ENCODE results near the gene OR52E6.

The OR52E6 gene

DNA sequence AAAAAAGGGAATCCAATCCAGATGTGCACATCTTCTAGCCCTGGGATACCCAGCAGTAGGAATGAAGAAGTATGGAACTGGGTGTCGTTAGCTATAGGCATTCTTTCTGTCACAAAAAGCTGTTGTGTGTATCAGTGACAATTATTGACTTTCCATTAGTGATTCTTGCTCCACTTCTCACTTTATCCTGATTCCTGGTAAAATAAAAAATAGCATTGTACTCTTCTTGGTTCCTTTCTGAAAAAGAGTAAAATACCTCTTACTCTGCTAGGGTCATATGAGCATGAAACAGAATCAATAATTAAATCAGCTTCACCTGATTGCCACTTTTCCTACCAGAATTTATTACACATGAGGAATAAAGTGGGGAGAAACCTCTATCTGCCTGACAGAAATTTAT, at the start of gene OR52E6:
TSS of gene OR52E6 (minus strand) at position 101 of the 400 bp plus-strand sequence. CDS start at position 101, 0 bp downstream.
- in situ Hi-C loops (cut with MboI; ENCODE audit: low sequenced_read_pairs), result no loop called here

DNA sequence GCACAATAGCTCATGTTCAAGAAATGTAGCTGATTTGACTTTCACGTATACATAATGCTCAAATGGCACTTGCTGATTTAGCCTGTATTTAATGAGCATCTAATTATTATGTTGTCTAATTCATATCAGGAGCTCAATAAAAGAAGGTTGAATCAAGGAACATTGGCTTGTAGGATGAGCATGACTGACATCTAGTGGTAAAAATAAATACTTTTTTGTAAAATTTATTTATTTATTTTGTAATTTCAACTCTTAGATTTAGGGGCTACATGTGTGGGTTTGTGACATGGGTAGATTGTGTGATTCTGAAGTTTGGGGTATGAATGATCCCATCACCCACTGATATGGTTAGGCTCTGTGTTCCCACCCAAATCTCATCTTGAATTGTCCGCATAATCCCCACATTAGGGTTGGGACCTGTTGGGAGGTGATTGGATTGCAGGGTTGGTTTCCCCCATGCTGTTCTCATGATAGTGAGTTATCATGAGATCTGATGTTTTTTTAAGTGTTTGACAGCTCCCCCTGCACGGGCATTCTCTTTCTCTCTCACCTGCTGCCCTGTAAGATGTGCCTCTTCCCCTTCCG, 49.6 kb upstream of the OR52E6 start:
- in situ Hi-C loops (cut with MboI; ENCODE audit: low sequenced_read_pairs), result no loop called here

DNA sequence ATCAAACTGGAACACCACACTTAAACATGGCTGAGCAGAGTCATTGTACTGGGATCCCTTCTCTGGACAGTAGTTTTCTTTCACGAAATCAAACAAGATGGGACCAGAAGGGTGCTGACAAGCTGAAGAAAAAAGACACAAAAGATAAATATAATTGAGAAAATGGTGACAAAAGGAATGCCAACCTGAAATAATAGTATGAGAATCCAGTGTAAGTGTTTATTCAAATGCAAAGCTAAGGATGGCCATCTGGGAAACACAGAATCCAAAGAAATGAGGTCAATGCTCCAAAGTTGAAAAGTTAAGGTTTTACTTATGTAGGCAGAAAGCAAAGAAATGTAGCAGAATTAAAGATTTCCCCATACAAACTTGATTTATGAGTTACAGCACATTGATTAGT, 46.0 kb upstream of the OR52E6 start:
- in situ Hi-C loops (cut with MboI; ENCODE audit: low sequenced_read_pairs), result no loop called here

DNA sequence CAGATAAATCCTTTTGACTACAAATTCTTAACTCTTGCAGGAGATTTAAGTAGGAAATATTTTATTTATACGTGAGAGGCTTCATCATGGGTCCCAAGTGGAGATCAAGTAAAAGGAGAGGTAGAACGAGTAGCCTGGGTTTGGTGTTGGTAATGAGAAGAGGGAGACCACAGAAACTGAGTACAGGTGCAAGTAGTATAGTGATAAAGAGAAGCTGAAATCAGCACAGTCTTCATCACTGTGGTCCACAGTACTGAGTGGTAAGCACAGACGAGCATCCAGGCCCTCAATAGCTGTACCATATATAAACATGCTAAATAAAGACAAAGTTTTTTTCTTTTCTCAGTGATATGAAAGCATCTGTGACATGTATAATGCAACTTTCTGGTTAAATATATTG, 45.5 kb upstream of the OR52E6 start:
- in situ Hi-C loops (cut with MboI; ENCODE audit: low sequenced_read_pairs), result no loop called here

DNA sequence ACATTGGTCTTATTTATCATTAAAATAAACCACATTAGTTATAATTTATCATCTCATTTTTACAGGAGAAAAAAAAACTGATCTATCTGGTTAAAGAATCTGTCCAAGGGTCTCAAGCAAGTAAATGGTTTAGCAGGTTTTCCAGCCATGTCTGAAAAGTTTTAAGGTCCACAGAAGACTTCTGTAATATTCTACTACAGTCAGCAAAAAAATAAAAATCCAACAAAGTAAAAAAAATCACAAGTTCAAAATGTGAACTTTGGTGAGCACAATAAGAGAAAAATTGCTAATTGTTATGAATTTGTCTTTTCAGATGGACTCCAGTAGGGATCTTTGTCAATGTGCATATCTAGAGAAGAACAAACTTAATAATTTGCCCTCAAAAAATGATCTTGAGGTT, 40.1 kb upstream of the OR52E6 start:
- in situ Hi-C loops (cut with MboI; ENCODE audit: low sequenced_read_pairs), result no loop called here

DNA sequence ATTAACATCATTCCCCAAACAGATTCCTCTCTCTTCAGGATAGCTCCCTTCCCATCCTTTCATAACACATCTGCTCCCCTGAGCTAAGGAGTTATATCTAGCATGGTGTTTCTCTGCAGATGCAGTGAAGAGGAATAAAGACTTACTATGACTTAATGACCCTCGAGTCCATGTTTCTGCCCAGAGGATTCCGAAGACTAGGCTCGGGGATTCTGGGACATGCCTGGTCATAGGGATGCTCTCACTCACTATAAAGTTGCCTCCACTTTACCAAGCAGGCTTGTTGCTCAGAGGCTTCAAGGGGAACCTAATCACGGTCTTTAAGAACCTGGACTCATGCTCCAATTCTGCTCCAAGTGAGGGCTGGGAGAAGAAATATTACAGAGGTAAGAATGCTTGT, 38.6 kb upstream of the OR52E6 start, which contains the start of gene OR52E4:
TSS of gene OR52E4 (plus strand) at position 301 of the 400 bp plus-strand sequence. CDS start 3,664 bp downstream, outside the sequence.
- in situ Hi-C loops (cut with MboI; ENCODE audit: low sequenced_read_pairs), result no loop called here

DNA sequence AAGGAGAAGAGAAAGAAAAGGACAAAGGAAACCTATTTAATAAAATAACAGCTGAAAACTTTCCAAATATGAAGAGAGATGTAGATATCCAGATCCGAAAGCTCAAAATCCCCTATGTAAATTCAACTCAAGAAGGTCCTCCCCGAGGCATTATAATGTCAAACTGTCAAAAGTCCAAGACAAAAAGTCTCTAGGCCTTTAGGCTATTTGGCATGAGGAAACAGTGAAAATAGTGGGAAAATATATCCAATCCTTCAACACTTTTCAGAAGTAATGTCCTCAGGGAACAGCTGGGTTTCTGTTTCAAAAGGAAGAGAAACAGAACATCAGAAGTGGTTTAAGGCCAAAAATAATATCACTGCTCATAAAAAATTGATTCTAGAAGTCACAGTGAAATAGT, 36.9 kb upstream of the OR52E6 start:
- in situ Hi-C loops (cut with MboI; ENCODE audit: low sequenced_read_pairs), result no loop called here

DNA sequence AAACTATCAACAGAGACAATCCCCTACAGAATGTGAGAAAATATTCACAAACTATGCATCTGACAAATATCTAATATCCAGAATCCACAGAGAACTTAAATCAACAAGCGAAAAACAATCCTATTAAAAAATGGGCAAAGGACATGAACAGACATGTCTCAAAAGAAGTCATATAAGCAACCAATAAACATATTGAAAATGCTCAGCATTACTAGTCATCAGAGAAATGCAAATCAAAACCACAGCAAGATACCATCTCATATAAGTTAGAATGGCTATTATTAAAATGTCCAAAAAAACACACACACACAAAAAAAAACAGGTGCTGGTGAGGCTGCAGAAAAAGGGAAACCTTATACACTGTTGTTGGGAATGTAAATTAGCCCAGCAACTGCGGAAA, 24.1 kb upstream of the OR52E6 start:
- in situ Hi-C loops (cut with MboI; ENCODE audit: low sequenced_read_pairs), result no loop called here

DNA sequence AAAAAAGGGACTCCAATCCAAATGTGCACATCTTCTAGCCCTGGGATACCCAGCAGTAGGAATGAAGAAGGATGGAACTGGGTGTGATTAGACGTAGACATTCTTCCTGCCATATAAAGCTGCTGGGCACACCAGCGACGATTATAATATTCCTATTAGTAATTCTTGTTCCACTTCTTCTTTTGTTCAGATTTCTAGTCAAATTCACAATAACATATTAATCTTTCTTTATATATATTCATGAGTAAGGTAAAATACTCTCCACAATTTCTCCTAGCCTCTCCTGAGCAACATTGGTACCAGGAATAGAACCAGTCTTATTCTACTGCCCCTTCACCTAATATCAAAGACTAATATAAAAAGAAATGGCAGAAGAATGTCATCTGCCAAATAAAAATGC, 15.9 kb upstream of the OR52E6 start, which contains the start of gene OR52E8:
TSS of gene OR52E8 (minus strand) at position 101 of the 400 bp plus-strand sequence. CDS start at position 101, 0 bp downstream.
- in situ Hi-C loops (cut with MboI; ENCODE audit: low sequenced_read_pairs), result no loop called here

DNA sequence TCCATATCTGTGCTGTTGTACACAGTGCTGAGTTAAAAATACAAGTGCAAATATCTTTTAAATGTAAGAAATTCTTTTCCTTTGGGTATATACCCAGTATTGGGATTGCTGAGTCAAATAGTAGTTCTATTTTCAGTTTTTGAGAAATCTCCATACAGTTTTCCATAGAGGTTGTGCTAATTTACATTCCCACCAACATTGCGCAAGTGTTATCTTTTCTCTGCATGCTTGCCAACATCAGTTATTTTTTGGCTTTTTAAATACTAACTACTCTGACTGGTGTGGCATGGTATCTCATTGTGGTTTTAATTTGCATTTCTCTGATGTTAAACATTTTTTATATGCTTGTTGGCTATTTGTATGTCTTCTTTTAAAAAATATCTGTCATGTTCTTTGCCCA, 9.3 kb upstream of the OR52E6 start:
- in situ Hi-C loops (cut with MboI; ENCODE audit: low sequenced_read_pairs), result no loop called here

DNA sequence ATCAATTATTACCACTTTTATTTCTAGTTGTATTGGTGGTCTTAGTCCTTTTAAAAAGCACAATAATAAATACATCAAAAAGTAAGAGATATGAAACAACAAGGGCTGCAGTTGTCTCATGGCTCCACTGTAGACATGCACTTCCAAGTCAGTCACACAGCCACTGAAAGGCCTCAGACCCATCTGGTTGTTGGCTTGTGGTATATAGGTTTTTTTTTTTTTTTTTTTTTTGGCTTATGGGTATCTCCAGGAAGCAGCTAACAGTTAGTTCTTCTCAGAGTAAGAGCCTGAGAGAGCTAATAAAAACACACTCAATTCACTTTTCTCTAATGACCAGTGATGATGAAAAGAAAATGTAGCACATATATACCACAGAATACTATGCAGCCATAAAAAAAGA, 6.0 kb upstream of the OR52E6 start:
- in situ Hi-C loops (cut with MboI; ENCODE audit: low sequenced_read_pairs), result no loop called here

DNA sequence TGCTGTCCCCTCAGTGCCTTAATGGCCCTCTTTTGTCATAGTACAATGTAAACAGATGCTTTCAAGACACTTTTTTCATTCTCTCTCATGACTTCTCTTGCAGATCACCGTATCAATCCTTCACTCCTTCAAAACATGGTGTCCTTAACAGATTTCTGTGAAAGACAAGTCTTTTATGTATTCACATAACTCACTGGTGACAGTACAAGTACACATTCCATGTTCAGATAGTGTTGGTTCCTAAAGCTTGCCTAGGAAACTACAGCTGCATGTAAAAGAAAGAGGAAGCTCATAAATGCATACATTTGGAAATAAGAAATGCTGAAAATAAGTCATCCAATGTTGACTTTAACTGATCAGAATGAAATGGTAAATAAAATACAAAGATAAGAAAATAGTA, 5.0 kb upstream of the OR52E6 start:
- in situ Hi-C loops (cut with MboI; ENCODE audit: low sequenced_read_pairs), result no loop called here

DNA sequence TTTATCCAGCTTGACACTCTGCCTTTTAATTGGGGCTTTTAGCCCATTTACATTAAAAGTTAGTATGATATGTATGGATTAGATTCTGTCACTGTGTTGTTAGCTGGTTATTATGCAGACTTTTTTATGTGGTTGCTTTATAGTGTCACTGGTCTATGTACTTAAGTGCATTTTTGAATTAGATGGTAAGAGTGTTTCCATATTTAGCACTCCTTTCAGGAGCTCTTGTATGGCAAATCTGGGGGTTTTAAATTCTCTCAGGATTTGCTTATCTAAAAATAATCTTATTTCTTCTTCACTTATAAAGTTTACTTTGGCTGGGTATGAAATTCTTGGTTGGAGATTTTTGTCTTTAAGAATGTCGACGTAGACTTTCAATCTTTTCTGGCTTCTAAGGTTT, 4.0 kb downstream of the OR52E6 start:
- in situ Hi-C loops (cut with MboI; ENCODE audit: low sequenced_read_pairs), result no loop called here

DNA sequence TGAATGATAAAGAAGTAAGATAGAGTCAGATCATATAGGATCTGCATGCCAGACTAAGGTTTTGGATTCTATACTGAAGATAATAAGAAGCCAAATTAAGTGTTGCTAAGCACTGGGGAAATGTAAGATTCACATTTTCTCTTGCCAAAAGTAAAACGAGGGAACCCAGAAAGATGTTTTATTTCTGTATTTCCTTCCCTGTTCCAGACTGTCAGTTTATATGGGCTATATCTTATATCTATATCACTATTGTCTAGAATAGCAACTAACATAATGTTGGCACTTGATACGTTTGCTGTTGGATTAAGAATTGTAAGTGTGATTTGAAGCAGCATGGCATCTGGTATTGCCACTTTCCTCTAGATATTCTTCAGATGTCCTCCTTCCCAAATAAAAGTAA, 8.3 kb downstream of the OR52E6 start:
- in situ Hi-C loops (cut with MboI; ENCODE audit: low sequenced_read_pairs), result no loop called here

DNA sequence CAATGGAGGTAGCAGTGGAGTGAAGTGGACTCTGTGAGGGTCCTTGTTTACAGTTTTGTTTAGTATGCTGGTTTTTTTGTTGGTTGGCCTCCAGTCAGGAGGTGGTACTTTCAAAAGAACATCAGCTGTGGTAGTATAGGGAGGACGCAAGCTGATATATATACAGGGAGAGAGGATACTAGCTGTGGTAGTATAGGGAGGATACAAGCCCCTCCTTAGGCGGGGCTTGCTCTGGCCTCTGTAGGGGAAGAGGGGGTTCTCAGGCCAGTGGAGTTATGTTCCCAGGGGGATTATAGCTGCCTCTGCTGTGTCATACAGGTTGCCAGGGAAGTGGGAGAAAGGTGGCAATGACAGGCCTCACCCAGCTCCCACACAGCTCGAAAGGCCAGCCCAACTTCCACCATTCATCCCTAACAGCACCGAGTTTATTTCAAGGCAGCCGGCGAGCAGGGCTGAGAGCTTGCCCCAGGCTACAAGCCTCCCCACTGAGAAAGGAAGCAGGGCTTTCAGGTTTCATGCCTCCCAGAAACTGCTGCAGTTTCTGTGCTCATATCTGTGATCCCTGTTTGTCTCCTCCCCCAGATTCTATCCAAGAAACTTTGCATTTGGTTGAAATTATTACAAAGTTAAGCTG, 10.4 kb downstream of the OR52E6 start:
- in situ Hi-C loops (cut with MboI; ENCODE audit: low sequenced_read_pairs), result no loop called here

DNA sequence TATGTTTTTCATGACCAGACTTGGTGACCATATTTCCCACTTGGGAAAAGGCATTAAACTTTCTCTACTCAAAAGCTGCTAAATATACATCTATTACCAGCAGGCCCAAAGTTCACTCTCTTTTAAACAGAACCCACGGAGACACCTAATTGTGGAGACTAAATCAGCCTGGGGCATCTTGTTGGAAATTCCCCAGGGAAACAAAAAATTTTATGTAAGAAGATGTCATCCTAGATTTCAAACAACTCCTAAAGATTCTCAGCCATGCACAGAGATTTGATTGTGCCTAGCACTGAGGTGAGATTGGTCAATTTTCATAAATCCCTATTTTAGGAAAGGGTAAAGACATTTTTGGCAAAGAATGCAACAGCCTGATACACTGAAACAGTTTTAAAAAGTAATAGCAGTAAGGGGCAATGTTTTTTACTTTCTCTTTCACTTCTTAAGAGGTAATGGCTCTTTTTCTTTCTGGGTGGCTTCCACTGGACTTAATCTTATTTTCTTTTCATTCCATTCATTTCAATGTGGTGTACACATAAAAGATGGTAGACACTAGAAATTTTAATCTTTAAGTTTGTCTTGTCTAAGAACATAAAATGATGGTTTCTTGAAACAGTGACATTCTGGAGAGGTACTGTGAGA, 23.3 kb downstream of the OR52E6 start:
- in situ Hi-C loops (cut with MboI; ENCODE audit: low sequenced_read_pairs), result no loop called here

DNA sequence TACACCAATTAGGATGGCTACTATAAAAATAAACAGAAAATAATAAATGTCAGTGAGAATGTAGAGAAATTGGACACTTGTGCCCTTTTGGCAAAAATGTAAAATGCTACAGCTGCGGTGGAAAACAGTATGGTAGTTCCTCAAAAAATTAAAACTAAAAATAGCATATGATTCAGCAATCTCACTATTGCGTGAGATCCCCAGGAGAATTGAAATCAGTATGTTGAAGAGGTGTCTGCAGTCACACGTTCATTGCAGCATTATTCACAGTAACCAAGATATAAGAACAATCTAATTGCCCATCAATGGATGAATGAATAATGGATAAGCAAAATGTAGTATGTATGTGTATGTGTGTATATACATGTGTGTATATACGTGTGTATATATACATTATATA, 26.2 kb downstream of the OR52E6 start:
- in situ Hi-C loops (cut with MboI; ENCODE audit: low sequenced_read_pairs), result no loop called here

DNA sequence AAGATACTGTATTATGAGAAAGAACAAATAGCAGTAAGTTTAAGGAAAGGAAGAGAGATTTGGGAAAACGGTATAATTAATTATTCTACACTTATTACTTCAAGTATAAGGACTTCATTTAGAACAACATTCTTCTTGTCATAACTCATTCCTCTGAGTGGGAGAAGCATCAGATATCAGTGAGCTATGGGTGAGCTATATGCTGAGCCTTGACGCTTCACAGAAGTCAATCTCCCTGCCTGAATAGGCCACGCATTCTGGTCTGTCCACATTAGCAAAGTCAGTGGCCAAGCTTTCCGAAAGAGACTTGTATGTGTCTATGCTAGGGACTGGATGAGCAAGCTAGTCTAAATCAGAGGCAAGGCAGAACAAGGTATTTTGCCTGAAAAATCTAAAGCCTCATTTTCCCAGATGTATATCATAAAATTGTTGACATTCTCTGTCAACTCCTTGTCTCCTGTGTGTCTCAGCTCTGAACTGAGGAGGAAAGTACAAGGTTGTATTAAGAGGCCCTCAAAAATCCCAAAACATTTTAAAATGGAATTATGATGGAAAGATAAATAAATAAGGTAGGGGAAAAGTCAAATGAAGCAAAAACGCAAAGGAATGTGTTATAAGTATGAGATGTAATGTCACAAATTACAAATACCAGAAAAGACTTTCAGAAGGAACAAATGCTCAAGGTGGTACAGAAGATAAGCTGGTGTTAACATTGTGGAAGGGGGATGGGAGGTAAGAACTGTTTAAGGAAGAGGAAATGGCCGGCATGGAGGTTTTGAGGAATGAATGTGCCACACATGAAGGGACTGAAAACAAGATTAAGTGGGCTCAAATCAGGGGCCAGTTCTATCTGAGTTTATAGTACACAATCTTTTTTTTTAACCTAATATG, 31.5 kb downstream of the OR52E6 start:
- in situ Hi-C loops (cut with MboI; ENCODE audit: low sequenced_read_pairs), result no loop called here

DNA sequence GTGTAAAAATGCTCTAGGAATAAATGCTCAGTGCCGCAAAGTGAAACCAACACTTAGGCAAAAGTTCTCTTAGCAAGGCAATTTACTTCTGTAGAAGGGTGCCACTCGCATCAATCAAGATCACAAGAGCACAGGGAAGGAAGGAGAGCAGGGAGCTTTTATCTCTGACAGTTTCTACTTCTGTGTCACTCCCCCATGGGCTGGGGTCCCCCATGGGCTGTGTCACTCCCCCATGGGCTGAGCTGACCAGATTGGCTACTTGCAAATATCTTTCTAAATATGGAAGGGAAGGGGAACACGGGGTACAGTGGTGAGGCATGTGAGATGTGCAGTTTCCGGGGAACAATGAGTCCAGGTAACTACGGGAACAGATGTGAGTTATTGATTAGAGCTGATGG, 32.6 kb downstream of the OR52E6 start:
- in situ Hi-C loops (cut with MboI; ENCODE audit: low sequenced_read_pairs), result no loop called here

DNA sequence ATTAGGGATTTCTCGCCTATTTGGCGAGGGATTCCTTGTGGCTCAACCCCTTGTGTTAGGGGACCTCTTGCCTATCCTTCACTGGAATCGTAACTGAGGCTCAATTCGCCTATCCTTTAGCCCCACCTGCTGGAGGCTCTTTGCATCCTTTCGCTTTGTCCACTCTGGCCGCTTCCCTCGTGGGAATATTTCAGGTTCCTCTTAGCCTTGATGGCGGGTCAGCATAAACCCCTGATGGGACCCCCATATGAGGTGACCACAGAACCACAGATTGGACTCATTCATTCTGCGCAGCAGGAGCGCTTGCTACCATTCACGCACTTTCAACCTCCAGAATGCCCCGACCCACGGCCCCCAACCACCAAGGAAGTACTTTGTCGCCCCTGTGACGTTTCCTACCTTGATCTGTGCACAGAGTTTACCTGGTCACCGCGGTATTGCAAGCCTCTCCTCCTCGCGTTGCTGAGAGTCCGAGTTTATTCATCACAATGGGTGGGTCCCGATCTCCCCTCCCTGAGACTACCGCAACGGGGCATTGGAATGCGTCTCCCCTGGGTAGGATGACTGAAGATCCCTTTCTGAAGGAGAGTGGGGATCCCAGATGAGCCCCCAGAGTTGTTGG, 33.1 kb downstream of the OR52E6 start, which contains the start of gene OR52N2:
TSS of gene OR52N2 (plus strand) at position 425 of the 622 bp plus-strand sequence. CDS start 11,412 bp downstream, outside the sequence.
- in situ Hi-C loops (cut with MboI; ENCODE audit: low sequenced_read_pairs), result no loop called here

DNA sequence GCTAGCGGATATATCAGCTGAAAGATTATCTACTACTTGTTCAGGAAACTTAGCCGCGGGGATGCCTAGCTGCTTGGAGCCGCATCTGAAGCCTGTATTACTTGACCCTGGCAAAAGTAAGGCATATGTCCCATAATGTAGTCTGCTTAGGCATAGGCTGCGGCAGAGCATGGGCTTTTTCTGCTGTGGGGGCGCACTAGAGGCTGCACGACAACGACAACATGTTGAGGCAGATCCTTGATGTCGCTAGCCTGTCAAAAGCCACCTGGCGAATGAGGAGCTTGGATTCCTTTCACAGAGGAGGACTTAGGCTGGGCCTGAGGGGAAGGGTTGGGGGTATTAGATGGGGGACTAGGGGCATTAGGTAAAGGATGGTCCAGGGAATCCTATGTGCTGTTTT, 34.1 kb downstream of the OR52E6 start:
- in situ Hi-C loops (cut with MboI; ENCODE audit: low sequenced_read_pairs), result no loop called here

Data from hTERT RPE-1 (cell line).